GM18511 (cell line): ENCODE data around the gene CUL1.

Experiments
- ATAC-seq: cut with Tn5 transposase; IDR thresholded peaks from one replicate; pipeline ENCODE4 v1.9.1; 2021; ENCODE audit warnings: mild to moderate bottlenecking, moderate library complexity; ENCODE audit not compliant: unreplicated experiment

Gene CUL1

GRCh38 chr7:148799893-148800555 is 101.3 kb downstream of the CUL1 start:
- no peak for ATAC-seq

- ATAC-seq, result no peak
Observed at GRCh38 chr7:148800677-148801076, 102.0 kb downstream of the CUL1 start.

- ATAC-seq, result no peak
Observed at GRCh38 chr7:148802101-148802493, 103.4 kb downstream of the CUL1 start.

DNA sequence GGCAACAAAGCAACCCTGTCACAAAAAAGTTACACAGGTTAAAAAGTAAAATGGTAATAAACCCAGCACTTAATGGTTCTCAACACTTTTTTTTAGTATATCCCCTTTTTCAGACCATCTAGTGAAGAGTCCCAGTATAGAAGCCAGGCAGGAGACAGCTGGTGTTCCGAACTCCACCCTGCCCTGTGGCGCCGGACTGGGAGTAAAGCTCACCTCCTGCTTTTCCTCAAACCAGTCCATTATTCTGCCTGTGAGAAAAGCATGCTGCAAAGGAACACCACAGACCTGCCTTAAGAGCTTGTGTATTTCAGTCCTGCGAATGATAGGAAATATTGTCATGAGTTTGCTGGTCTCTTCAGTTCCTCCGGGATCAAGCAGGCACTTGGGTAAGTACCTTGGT is 104.4 kb downstream of the CUL1 start:
- ATAC-seq, result no peak

GRCh38 chr7:148804343-148805235 is 105.9 kb downstream of the CUL1 start:
- no peak for ATAC-seq

DNA sequence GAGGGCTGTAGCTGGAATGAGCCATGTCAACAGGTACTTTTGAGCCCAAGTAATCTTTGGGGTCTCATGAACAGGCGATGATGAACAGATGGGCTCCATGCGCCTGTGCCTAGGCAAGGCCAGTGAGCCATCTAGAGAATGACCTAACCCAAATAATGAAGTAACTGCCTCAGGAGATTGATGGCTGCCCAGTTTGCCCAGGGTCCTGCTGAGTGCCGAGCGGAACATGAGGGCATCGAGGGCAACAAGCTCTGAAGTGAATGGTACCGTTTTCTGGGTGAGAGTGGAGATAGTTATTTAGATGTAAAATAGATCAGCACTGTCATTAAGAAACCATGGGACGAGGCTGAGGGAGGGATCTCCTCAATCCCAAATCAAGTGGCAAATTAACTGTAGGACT is 107.5 kb downstream of the CUL1 start:
- no peak for ATAC-seq

- no peak for ATAC-seq
Observed at GRCh38 chr7:148807436-148807835, 108.7 kb downstream of the CUL1 start.

GRCh38 chr7:148809856-148810255 is 111.2 kb downstream of the CUL1 start:
- ATAC-seq, result no peak

DNA sequence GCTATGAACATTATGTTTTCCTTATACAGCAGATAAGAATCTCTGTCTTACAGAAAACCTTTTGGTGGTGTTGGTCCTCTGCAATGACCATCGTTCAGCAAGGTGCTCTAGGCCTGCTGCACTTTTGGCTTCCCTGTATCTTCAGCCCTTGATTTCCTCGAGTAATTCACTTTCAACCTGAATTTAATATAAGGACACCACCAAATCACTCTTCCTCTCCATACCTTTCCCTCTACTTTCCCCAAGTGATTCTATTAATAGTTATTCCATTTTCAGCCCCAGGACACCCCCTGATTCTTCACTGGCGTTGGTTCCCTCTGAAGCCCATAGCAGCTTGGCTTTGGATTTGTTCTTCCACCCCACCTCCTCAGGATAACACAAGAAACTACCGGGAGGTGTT is 113.2 kb downstream of the CUL1 start:
- ATAC-seq, result no peak

DNA sequence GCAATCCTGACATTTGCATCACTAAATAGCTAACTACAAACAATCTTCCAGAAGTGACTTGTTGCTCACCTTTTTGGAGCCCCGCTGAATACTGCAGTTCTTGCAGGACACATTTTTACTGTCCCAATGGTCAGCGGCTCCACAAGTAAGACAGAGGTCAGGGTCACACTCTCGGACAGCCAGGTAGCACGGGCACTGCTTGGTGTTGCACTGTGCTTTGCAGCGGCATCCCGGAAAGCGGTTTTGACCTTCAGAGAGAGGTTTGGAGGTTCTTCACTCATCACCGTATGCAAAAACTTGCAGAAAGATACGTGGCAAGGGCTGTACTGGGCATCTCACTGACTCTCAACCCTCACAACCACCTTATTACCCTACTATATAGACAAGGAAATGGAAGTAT is 115.2 kb downstream of the CUL1 start:
- no peak for ATAC-seq

DNA sequence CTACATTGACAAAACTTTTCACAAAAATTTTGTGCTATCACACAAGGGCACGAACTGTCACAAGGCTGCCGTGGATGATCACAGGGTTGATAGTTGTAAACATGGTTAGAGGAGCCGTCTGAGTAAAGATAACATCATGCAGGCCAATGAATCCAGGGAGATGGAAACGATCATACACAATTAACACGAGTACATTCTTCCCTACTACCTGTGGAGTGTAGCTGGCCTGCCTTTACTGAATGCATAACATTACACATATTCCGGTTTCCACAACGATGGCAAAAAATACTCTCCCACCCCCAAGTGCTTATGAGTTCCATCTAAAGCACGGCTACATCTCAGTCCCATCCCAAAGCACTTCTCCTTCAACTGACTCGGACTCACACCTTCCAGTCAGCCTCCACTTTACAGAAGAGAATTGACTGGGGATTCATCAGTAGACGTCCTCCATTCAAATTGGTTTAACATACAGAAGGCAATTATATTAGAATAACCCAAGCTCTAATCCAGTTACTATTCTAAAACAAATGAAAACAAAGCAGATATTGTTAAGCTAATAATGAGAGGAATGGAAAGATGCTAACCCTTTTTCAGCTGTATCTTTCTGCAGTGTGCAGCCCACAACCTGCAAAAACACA is 116.3 kb downstream of the CUL1 start:
- no peak for ATAC-seq

GRCh38 chr7:148815612-148816011 is 116.9 kb downstream of the CUL1 start:
- ATAC-seq, result no peak

GRCh38 chr7:148819697-148820360 is 121.1 kb downstream of the CUL1 start:
- no peak for ATAC-seq

DNA sequence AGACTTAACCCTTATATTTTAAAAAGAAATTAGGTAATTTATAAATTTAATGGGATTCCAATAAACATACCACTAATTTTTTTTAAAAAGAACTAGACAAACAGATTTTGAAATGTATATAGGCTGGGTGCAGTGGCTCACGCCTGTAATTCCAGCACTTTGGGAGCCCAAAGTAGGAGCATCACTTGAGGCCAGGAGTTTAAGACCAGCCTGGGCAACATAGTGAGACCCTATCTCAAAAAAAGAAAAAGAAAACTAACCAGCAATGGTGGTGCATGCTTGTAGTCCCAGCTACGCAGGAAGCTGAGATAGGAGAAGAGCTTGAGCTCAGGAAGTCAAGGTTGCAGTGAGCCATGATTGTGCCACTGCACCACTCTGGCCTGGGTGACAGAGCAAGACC is 122.7 kb downstream of the CUL1 start:
- no peak for ATAC-seq

DNA sequence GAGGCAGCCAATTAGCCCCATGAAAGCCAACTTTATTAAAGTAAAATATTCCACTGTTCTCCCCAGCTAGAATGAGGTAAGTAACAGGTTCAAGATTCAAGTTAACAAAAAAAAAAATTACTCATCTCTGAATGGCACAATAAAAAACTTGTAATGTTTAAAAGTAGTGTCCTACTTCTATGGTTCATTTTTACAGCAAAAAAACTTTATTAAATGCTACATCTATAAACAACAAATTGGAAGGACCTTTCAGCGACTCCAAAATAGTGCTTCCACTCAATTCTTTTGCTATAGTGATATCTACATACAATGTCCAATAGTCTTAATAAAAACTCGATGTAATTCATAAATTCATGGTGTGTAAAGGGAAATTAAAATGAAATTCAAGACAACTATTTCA is 126.2 kb downstream of the CUL1 start:
- no peak for ATAC-seq

DNA sequence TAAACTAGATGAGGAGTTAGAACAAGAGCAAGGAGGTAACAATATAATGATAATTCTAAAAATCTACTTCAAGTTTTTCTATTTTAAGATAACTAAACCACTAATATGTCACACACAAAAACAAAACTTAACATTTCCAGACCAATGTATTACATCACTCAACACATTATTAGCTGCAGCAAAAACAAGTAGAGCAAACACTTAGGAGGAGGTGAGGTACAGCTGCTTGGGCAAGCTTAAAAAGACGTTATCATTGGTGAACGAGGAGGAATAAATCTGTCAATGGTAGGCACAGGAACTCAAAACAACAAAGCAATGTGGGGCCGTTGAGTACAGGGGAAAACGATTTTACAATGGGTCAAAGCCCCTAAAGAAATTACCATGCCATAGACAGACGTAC is 126.6 kb downstream of the CUL1 start:
- ATAC-seq, result no peak

DNA sequence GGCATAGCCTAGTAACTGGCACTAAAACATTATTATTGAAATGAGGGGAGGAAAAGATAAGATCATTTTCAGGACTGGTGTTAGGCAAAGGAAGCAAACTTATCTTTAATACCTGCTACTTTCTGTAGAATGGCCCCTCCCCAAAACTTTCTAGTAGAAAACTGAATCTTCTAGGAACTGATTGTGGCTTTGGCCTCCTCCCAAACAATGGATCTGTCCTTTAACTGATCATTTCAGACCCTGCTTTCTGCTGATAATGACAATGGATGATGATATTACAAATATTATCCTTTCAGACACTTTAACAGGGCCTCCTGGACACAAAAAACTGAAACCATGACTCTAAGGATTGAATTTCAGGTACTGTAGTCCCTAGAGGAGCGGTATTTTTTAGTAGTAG is 130.3 kb downstream of the CUL1 start:
- no peak for ATAC-seq

DNA sequence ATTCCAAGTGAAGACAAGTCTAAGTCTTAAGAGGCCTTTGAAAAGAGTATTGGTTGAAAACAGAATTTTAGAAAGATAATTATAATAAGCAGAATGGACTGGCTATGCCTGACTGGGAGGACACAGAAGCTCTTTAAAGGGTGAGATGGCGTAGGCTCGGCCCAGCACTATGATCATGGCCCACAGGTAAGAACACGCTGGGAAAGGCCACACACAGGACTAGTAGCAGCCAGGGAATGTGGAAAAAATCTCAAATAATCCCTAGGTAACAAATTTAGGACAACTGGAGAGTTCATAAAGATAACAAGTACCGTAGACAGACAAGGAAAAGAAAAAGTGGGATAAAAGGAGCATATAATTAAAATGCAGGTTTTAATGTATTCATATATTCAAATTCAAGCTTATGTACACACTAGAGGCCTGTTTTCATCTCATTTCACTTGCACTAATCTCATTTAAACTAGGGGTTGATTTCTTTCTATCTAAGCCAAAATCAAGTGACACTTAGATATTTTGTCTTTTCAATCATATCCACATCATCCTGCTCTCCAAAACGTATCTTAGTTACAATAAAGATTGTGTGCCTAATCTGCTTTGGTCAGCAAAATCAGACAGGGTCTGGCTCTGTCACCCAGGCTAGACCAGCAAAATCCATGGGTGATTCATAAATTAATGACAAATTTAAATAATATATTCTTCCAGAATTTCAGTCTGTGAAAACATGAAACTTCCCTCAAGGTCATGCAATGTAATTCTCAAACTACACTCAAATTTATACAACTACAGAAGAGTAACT is 132.4 kb downstream of the CUL1 start:
- ATAC-seq, result no peak

GRCh38 chr7:148831782-148832181 is 133.1 kb downstream of the CUL1 start:
- ATAC-seq, result no peak

DNA sequence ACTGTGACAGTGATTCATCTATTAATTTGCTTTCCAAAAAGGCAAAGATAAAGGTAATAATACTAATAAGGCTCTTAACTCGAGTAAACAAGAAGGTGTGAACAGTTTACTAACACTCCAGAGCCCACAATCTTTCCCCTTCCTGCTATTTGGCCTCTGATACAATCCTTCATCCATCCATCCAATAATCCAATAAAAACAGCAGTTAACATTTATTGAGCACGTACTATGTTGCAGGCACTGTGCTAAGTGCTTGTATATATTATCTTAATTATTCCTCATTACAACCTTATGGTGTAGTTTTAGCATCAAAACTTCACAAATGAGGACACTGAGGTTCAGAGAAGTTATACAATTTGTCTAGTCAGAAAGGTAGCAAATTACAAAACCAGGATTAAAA is 135.9 kb downstream of the CUL1 start:
- ATAC-seq, result no peak

- ATAC-seq, result no peak
Observed at GRCh38 chr7:148835854-148836253, 137.2 kb downstream of the CUL1 start.
